HepG2 (cell line): ENCODE results near the gene C2. TPM values are rescaled to one million over a fixed set of nuclear protein-coding genes. Genes with fewer than 3 reads are reported as not detected.

Source experiments
- ATAC-seq: fragments of 200-7000 bp; cut with Tn5 transposase; 3 replicates; pipeline ENCODE4 v1.9.1; 2020; ENCODE audit warnings: mild to moderate bottlenecking, moderate library complexity
- BruUV-seq: library from RNA; stranded (reverse); fragments of 400-500 nt; replicated peaks from 2 replicates; lab custom pipeline; 2021; lab: Mats Ljungman, UMichigan
- CTCF ChIA-PET: fragments of 300-600 bp; formaldehyde crosslinking; extraction: SDS; loops from one replicate; lab custom pipeline; 2021; ENCODE audit warnings: low total read pairs, inconsistent platforms, low intra/inter-chr PET ratio; lab: Yijun Ruan, JAX
- POLR2A ChIA-PET: fragments of 350-600 bp; sonication (Branson Sonifier 250); formaldehyde crosslinking; loops from one replicate; lab custom pipeline; 2020; ENCODE audit warnings: antibody characterized with exemption, inconsistent platforms; lab: Yijun Ruan, JAX
- DNase-seq: peaks from one replicate; pipeline ENCODE4 v3.0.0-alpha.2; 2015; ENCODE audit warnings: low spot score
- FAIRE-seq: peaks from 3 replicates; lab custom pipeline; 2011; peaks lifted over from hg19 to GRCh38; lab: Jason Lieb, UNC
- H2AFZ ChIP-seq: one replicate; pipeline ENCODE4 v1.6.1; 2011; ENCODE audit warnings: low read length, inconsistent platforms
- H3K27ac ChIP-seq: fragments of 300-600 bp; 3 replicates; pipeline ENCODE4 v1.8.0; 2011; ENCODE audit warnings: mixed run types, mild to moderate bottlenecking, mixed read lengths, low read length, inconsistent platforms; ENCODE audit not compliant: insufficient read depth; ENCODE audit errors: extremely low read length
- H3K27me3 ChIP-seq, 2 experiments: fragments of 200-600 bp in 1 of 2; 2 replicates in 1 of 2; 3 replicates in 1 of 2; pipeline versions ENCODE4 v1.6.0 to v1.8.0; 2011; ENCODE audit warnings: low read length in 2 of 2, mild to moderate bottlenecking in 2 of 2, moderate library complexity in 2 of 2, inconsistent platforms in 1 of 2; ENCODE audit not compliant: insufficient read depth in 2 of 2, control insufficient read depth in 1 of 2
- H3K36me3 ChIP-seq, 2 experiments: fragments of 200-600 bp in 1 of 2; replicated peaks in 1 of 2; 2 replicates in 1 of 2; 3 replicates in 1 of 2; pipeline versions ENCODE4 v1.5.1 to v1.8.0; 2011; ENCODE audit warnings: low read length in 2 of 2, inconsistent platforms in 1 of 2; ENCODE audit not compliant: insufficient read depth in 2 of 2, control insufficient read depth in 1 of 2
- H3K4me1 ChIP-seq: 2 replicates; pipeline ENCODE4 v1.5.1; 2012; ENCODE audit warnings: low read length, inconsistent platforms; ENCODE audit not compliant: insufficient read depth
- H3K4me2 ChIP-seq: 2 replicates; pipeline ENCODE4 v1.6.0; 2011; ENCODE audit warnings: low read depth, low read length, inconsistent platforms
- H3K4me3 ChIP-seq, 3 experiments: fragments of 200-600 bp in 1 of 3; sonication (generic), shearing (Covaris generic) in 1 of 3; replicated peaks in 1 of 3; 2 replicates each; pipeline ENCODE4 v1.5.1; 2011 to 2016; ENCODE audit warnings: low read length in 3 of 3, inconsistent platforms in 2 of 3, low read depth in 2 of 3, mild to moderate bottlenecking in 2 of 3, control low read depth in 1 of 3, mixed read lengths in 1 of 3; ENCODE audit not compliant: insufficient read depth in 1 of 3
- H3K79me2 ChIP-seq: one replicate; pipeline ENCODE4 v1.6.1; 2011; ENCODE audit warnings: low read length, inconsistent platforms; ENCODE audit not compliant: insufficient read depth
- H3K9ac ChIP-seq: 2 replicates; pipeline ENCODE4 v1.6.0; 2011; ENCODE audit warnings: mild to moderate bottlenecking, low read depth, low read length, inconsistent platforms; ENCODE audit not compliant: insufficient read depth
- H3K9me3 ChIP-seq: 2 replicates; pipeline ENCODE4 v1.5.1; 2012; ENCODE audit warnings: mild to moderate bottlenecking, low read length
- H4K20me1 ChIP-seq: 2 replicates; pipeline ENCODE4 v1.6.0; 2011; ENCODE audit warnings: inconsistent platforms, mild to moderate bottlenecking, low read length, moderate library complexity; ENCODE audit not compliant: insufficient read depth
- MAX ChIP-seq: IDR thresholded peaks from 2 replicates; pipeline ENCODE4 v1.6.1; 2012; ENCODE audit warnings: inconsistent platforms
- NCOA2 ChIP-seq: sonication (generic); formaldehyde crosslinking; IDR thresholded peaks from 2 replicates; pipeline ENCODE4 v1.8.0; 2022; ENCODE audit warnings: inconsistent platforms
- NFE2 ChIP-seq: sonication (generic); formaldehyde crosslinking; IDR thresholded peaks from 2 replicates; pipeline ENCODE4 v1.4.0; 2020; ENCODE audit warnings: missing genetic modification reagents
- NR1H2 ChIP-seq: sonication (generic); formaldehyde crosslinking; IDR thresholded peaks from 2 replicates; pipeline ENCODE4 v1.8.1; 2022; ENCODE audit warnings: low read depth, missing genetic modification reagents, borderline replicate concordance
- PAWR ChIP-seq: sonication (generic); formaldehyde crosslinking; IDR thresholded peaks from 2 replicates; pipeline ENCODE4 v1.4.0; 2020; ENCODE audit warnings: missing genetic modification reagents, mild to moderate bottlenecking, borderline replicate concordance
- SNAPC2 ChIP-seq: sonication (generic); formaldehyde crosslinking; IDR thresholded peaks from 2 replicates; pipeline ENCODE4 v1.8.1; 2022; ENCODE audit warnings: mild to moderate bottlenecking, missing genetic modification reagents
- TAF1 ChIP-seq: sonication (generic); formaldehyde crosslinking; IDR thresholded peaks from 2 replicates; pipeline ENCODE4 v1.4.0; 2020; ENCODE audit warnings: missing genetic modification reagents
- ZNF572 ChIP-seq: sonication (generic); formaldehyde crosslinking; IDR thresholded peaks from 2 replicates; pipeline ENCODE4 v1.5.1; 2020; ENCODE audit warnings: mild to moderate bottlenecking, missing genetic modification reagents
- WGBS: methylation state at CpG from one replicate; pipeline ENCODE4 v1.1.6; 2017; ENCODE audit warnings: low lambda C conversion rate; 5-methylcytosine and 5-hydroxymethylcytosine counted together
- in situ Hi-C: cut with HindIII; loops from 2 replicates; pipeline ENCODE4 v1.10.0; 2017; ENCODE audit warnings: low pct_unique_long_range_greater_than_20kb; ENCODE audit not compliant: extremely low pct_ligation_motif_present
- intact Hi-C: fragments of 100-400 bp; cut with micrococcal nuclease; formaldehyde crosslinking; loops from one replicate; pipeline ENCODE4 v1.10.0; 2022; ENCODE audit not compliant: unreplicated experiment
- polyA plus RNA-seq, 8 experiments: library from polyadenylated mRNA; depleted of rRNA in 3 of 8; stranded (reverse) in 7 of 8; unstranded in 1 of 8; fragments of >200 nt; fragmentation: Illumina TruSeq in 4 of 8; extraction: Trizol in 4 of 8; gene quantifications; 2 replicates each; pipeline versions ENCODE4 v1.2.1 to v1.2.3, GENCODE V29; 2011 to 2016; ENCODE audit warnings: low read depth in 4 of 8, missing spikeins in 1 of 8, mixed read lengths in 1 of 8; ENCODE audit not compliant: insufficient read depth in 1 of 8
- total RNA-seq, 5 experiments: library from RNA; depleted of rRNA; stranded (reverse); fragments of >200 nt; fragmentation: Illumina TruSeq; extraction: Trizol; gene quantifications; 2 replicates each; pipeline ENCODE4 v1.2.3, GENCODE V29; 2016; ENCODE audit warnings: low read depth in 1 of 5
- TF ChIP-seq, protein P1 (sequence below): sonication (generic); formaldehyde crosslinking; IDR thresholded peaks from 2 replicates; pipeline ENCODE4 v1.9.0; 2021; ENCODE audit warnings: missing genetic modification reagents, mild to moderate bottlenecking, borderline replicate concordance
- TF ChIP-seq, protein P2 (sequence below), 2 experiments: sonication (generic) in 1 of 2; formaldehyde crosslinking in 1 of 2; IDR thresholded peaks; 2 replicates each; pipeline versions ENCODE4 v1.4.0 to v1.6.1; 2016 to 2020; ENCODE audit warnings: borderline replicate concordance in 1 of 2, low read depth in 1 of 2, mild to moderate bottlenecking in 1 of 2, missing genetic modification reagents in 1 of 2

C2 gene
- total and polyA plus RNA-seq, 2 of the 13 experiments (the other 11 are each of a cell fraction or from before 2014, with no cell fraction given): 165 to 307 TPM

DNA sequence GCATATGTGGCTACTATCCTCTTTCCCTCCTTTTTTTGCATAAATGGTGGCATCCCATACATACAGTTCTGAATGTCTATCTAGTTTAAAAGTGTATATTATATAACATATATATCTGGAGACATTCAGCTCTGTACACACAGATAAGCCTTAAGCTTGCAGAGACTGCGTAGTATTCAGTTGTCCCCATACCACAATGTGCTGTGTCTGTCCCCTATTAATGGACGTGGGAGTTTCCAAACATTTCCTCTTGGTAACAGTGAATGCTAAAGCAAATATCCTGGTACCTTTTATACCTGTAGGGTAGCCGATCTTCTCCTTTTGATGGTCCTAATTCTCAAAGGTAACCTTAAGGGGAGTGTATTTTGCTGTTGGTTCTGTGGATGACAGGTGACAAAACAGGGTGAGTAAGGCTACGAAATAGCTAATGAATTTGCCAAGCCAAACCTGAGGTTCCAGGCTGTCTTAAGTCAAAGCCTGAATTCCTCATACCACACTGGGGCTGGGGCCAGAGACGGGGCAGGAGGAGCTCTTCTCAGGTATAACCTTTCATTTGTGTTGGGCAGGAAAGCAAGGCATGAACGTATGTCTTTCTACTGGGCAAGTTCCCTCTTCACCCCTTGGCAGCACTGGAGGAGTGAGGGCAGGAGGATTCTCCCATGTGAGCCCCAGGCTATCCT lies 7.8 kb upstream of the C2 start:
- no peaks in the 10 kb centered on the region for H3K36me3 ChIP-seq
- H3K4me1 ChIP-seq: peaks cover 53% of the 10 kb centered on the region
- in situ Hi-C loops: loop anchor here (25.0 kb wide), 1 partner anchor 1043 kb away; the partner anchor contains the start of genes BRD2 and HLA-DMA
- H3K27ac ChIP-seq: no peak overlapping the region
- no peak overlapping the region for H3K4me2 ChIP-seq
- DNase-seq: no peak
- no peaks in the 10 kb centered on the region for H3K9me3 ChIP-seq
- ChIA-PET CTCF (no interaction called here), POLR2A (interaction anchor here (0.8 to 5.6 kb wide), 6 partner anchors 10 to 57 kb away, joined by 3 to 35 read pairs (median 10); partner anchors contain the start of genes CFB and NEU1)
- no TSS peak for BruUV-seq
- intact Hi-C loops: loop anchor here (10.0 kb wide), 1 partner anchor 145 kb away; the partner anchor contains the start of gene VWA7
- WGBS: 17% methylated on average over 6 of the region's 6 CpGs
- FAIRE-seq: no peak
- no peaks in the 10 kb centered on the region for H4K20me1 ChIP-seq
- no peak overlapping the region for H2AFZ ChIP-seq
- TF ChIP-seq TAF1 (CRISPR knock-in tag): no peak
- no peak for TF ChIP-seq MAX
- no peak for TF ChIP-seq NFE2
- TF ChIP-seq SNAPC2: no peak
- TF ChIP-seq NR1H2 (CRISPR knock-in tag): no peak
- TF ChIP-seq, protein P1, sequence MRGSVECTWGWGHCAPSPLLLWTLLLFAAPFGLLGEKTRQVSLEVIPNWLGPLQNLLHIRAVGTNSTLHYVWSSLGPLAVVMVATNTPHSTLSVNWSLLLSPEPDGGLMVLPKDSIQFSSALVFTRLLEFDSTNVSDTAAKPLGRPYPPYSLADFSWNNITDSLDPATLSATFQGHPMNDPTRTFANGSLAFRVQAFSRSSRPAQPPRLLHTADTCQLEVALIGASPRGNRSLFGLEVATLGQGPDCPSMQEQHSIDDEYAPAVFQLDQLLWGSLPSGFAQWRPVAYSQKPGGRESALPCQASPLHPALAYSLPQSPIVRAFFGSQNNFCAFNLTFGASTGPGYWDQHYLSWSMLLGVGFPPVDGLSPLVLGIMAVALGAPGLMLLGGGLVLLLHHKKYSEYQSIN (CRISPR knock-in tag): no peak
- TF ChIP-seq, protein P2, sequence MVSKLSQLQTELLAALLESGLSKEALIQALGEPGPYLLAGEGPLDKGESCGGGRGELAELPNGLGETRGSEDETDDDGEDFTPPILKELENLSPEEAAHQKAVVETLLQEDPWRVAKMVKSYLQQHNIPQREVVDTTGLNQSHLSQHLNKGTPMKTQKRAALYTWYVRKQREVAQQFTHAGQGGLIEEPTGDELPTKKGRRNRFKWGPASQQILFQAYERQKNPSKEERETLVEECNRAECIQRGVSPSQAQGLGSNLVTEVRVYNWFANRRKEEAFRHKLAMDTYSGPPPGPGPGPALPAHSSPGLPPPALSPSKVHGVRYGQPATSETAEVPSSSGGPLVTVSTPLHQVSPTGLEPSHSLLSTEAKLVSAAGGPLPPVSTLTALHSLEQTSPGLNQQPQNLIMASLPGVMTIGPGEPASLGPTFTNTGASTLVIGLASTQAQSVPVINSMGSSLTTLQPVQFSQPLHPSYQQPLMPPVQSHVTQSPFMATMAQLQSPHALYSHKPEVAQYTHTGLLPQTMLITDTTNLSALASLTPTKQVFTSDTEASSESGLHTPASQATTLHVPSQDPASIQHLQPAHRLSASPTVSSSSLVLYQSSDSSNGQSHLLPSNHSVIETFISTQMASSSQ (IDR thresholded peaks at IDR 0.05; ENCODE audit: low read depth): no peak
- TF ChIP-seq, protein P2 (CRISPR knock-in tag; IDR thresholded peaks at IDR 0.05; ENCODE audit: borderline replicate concordance): no peak
- TF ChIP-seq ZNF572 (CRISPR knock-in tag): no peak
- no peak for TF ChIP-seq NCOA2 (CRISPR knock-in tag)
- no peak for TF ChIP-seq PAWR (CRISPR knock-in tag)
- no peak overlapping the region for H3K9ac ChIP-seq
- no peaks in the 10 kb centered on the region; a peak in 1 of 5 replicates for H3K27me3 ChIP-seq
- no peak for ATAC-seq
- H3K79me2 ChIP-seq: no peaks in the 10 kb centered on the region
- no peak overlapping the region for H3K4me3 ChIP-seq
